Spleen (tissue), 11 donors: Measurements from ENCODE around the gene FOXL3. TPM values are rescaled to one million over a fixed set of nuclear protein-coding genes. Genes with fewer than 3 reads are reported as not detected.

Experiments used
- DNase-seq: peaks from one replicate; pipeline ENCODE4 v3.0.0-alpha.2; 2020
- H3K27ac ChIP-seq, 8 donors: fragments of 200-600 bp; sonication (generic) in 7 of 8; 1 replicate in 4 of 8; 2 replicates in 4 of 8; pipeline versions ENCODE4 v1.5.0 to v1.8.0; 2016 to 2021; ENCODE audit warnings: inconsistent platforms in 4 of 8, mild to moderate bottlenecking in 4 of 8, moderate library complexity in 1 of 8
- H3K27me3 ChIP-seq, 7 donors: fragments of 200-600 bp; sonication (generic) in 6 of 7; replicated peaks in 1 of 7; 1 replicate in 4 of 7; 2 replicates in 3 of 7; pipeline versions ENCODE4 v1.5.0 to v1.8.0; 2016 to 2021; ENCODE audit warnings: inconsistent platforms in 3 of 7, mild to moderate bottlenecking in 1 of 7
- H3K36me3 ChIP-seq, 6 donors: fragments of 200-600 bp; sonication (generic) in 5 of 6; 1 replicate in 4 of 6; 2 replicates in 2 of 6; pipeline versions ENCODE4 v1.5.0 to v1.8.0; 2016 to 2021; ENCODE audit warnings: inconsistent platforms in 2 of 6
- H3K4me1 ChIP-seq, 6 donors: fragments of 200-600 bp; sonication (generic) in 5 of 6; 1 replicate in 3 of 6; 2 replicates in 3 of 6; pipeline versions ENCODE4 v1.5.0 to v1.8.0; 2016 to 2021; ENCODE audit warnings: inconsistent platforms in 3 of 6
- H3K4me3 ChIP-seq, 8 donors: fragments of 200-600 bp; sonication (generic) in 7 of 8; 1 replicate in 4 of 8; 2 replicates in 4 of 8; pipeline versions ENCODE4 v1.5.0 to v1.8.0; 2016 to 2021; ENCODE audit warnings: inconsistent platforms in 4 of 8, mild to moderate bottlenecking in 4 of 8, moderate library complexity in 2 of 8
- H3K9me3 ChIP-seq, 8 donors: fragments of 200-600 bp; sonication (generic) in 7 of 8; 1 replicate in 4 of 8; 2 replicates in 4 of 8; pipeline versions ENCODE4 v1.5.0 to v1.8.0; 2016 to 2021; ENCODE audit warnings: inconsistent platforms in 4 of 8
- POLR2A ChIP-seq, 3 donors: fragments of 450-650 bp; IDR thresholded peaks; one replicate each; pipeline ENCODE4 v1.5.1; 2017; ENCODE audit warnings: antibody characterized with exemption in 3 of 3, mild to moderate bottlenecking in 1 of 3
- POLR2AphosphoS5 ChIP-seq, 3 donors: sonication (generic); formaldehyde crosslinking; IDR thresholded peaks; one replicate each; pipeline ENCODE4 v1.5.1; 2017; ENCODE audit warnings: antibody characterized with exemption in 3 of 3
- WGBS, 5 donors: extraction: QIAGEN DNeasy Blood & Tissue Kit in 3 of 5; methylation state at CpG; one replicate each; pipeline versions ENCODE4 v1.1.5 to v1.1.7; 2013 to 2018; 5-methylcytosine and 5-hydroxymethylcytosine counted together
- intact Hi-C: fragments of 100-400 bp; cut with DNase I; formaldehyde crosslinking; loops from one replicate; pipeline ENCODE4 v1.15.0; 2023; ENCODE audit warnings: low total_unique reads
- polyA plus RNA-seq, 3 donors: library from polyadenylated mRNA; stranded (reverse); fragments of 200-250 nt; gene quantifications; one replicate each; pipeline ENCODE4 v1.2.1, GENCODE V29; 2013
- total RNA-seq, 7 donors: library from RNA; depleted of rRNA in 3 of 7; stranded (reverse); fragments of >200 nt in 3 of 7; fragmentation: NEBNext Ultra II Directional in 4 of 7; extraction: Animal tissue kit (Norgen Biotek cat#: 25700) in 4 of 7; gene quantifications; one replicate each; pipeline versions ENCODE4 v1.1.0 to v1.2.1, GENCODE V29; 2016 to 2021
- TF ChIP-seq, protein P1 (sequence below), 11 experiments: fragments of 200-600 bp in 7 of 11; fragments of 450-650 bp in 4 of 11; sonication (generic) in 4 of 11; IDR thresholded peaks in 8 of 11; conservative IDR thresholded peaks in 3 of 11; 1 replicate in 7 of 11; 2 replicates in 4 of 11; pipeline versions ENCODE4 v1.4.0 to v1.8.0; 2016 to 2021; ENCODE audit warnings: antibody characterized with exemption in 11 of 11, inconsistent platforms in 4 of 11, mild to moderate bottlenecking in 1 of 11
- donor health status: healthy with polysubstance abuse.
- donor health status: DM: no; HTN: no; CAD: no; lungs with moderate emphysema.
- donor health status: DM: no; HTN: no; CAD: no.
- donor health status: Bipolar disorder and iron deficiency.
- donor health status: healthy.
- donor health status: DM: no; HTN: no; CAD: no.
- donor health status: DM: yes; HTN: yes; CAD: no.

The FOXL3 gene
- total and polyA plus RNA-seq, 10 donors = not detected

DNA sequence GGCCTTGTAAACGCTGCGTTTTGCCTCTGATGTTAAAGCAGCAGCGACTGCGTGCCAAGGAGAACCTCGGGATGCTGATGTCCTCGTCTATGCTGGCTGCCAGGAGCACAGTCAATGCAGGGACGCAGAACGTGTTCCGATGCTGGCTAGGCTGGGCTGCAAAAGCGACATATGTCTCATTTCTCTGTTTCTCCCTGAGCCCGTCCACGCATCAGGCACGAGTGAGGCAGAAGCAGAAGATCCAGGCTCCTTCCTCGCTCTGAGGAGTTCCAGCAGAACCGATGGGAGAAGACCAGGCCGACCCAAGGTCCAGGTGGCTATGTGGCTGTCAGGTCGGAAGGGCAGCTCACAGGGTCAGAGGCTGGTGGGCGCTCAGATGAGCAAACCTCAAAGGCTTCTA is 3.7 kb upstream of the FOXL3 start:
- no peaks in the 10 kb centered on the region for H3K36me3 ChIP-seq
- no peak overlapping the region for H3K4me3 ChIP-seq
- H3K27ac ChIP-seq = no peak overlapping the region
- H3K4me1 ChIP-seq = peaks cover 0 to 18% (median 4%) of the 10 kb centered on the region in 6 donors
- 84 to 94% (median 88%) methylated on average over 18 of the region's 18 CpGs for WGBS, 5 donors
- intact Hi-C loops = no loop called here
- H3K9me3 ChIP-seq = peaks cover 0 to 4% (median 0%) of the 10 kb centered on the region in 8 donors
- TF ChIP-seq POLR2A (IDR thresholded peaks at IDR 0.05) = no peak
- TF ChIP-seq, protein P1, sequence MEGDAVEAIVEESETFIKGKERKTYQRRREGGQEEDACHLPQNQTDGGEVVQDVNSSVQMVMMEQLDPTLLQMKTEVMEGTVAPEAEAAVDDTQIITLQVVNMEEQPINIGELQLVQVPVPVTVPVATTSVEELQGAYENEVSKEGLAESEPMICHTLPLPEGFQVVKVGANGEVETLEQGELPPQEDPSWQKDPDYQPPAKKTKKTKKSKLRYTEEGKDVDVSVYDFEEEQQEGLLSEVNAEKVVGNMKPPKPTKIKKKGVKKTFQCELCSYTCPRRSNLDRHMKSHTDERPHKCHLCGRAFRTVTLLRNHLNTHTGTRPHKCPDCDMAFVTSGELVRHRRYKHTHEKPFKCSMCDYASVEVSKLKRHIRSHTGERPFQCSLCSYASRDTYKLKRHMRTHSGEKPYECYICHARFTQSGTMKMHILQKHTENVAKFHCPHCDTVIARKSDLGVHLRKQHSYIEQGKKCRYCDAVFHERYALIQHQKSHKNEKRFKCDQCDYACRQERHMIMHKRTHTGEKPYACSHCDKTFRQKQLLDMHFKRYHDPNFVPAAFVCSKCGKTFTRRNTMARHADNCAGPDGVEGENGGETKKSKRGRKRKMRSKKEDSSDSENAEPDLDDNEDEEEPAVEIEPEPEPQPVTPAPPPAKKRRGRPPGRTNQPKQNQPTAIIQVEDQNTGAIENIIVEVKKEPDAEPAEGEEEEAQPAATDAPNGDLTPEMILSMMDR (IDR thresholded peaks at IDR 0.05 in 8 of 11, conservative IDR thresholded peaks at IDR 0.05 in 3 of 11) = no peak
- TF ChIP-seq POLR2AphosphoS5 (IDR thresholded peaks at IDR 0.05) = no peak
- DNase-seq = peak; percentile 34
- H3K27me3 ChIP-seq = peaks cover 8 to 81% (median 30%) of the 10 kb centered on the region in 7 donors

DNA sequence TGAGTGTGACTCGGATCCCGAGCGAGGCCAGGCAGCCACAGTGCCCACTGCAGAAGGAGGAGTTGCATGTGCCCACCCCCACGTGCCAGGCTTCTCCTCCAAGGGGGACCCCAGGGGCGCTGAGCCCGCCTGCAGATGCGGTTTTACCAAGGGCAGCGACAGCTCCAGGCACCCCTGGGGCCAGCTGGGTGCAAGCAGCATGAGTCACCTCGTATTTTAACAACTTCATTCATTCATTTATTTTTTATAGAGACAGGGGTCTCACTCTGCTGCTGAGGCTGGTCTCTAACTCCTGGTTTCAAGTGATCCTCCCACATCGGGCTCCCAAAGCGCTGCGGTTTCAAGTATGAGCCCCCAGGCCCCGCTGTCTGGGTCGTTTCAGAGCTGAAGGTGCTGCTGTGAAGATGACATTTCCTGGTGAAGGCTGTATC is 1.3 kb upstream of the FOXL3 start:
- TF ChIP-seq, protein P1 (IDR thresholded peaks at IDR 0.05 in 8 of 11, conservative IDR thresholded peaks at IDR 0.05 in 3 of 11) = no peak
- TF ChIP-seq POLR2A (IDR thresholded peaks at IDR 0.05) (no peak), POLR2AphosphoS5 (IDR thresholded peaks at IDR 0.05) (no peak)
- peaks cover 8 to 94% (median 39%) of the 10 kb centered on the region in 7 donors for H3K27me3 ChIP-seq
- H3K4me3 ChIP-seq = no peak overlapping the region
- peaks cover 0 to 18% (median 4%) of the 10 kb centered on the region in 6 donors for H3K4me1 ChIP-seq
- no peaks in the 10 kb centered on the region for H3K9me3 ChIP-seq
- DNase-seq = peak; percentile 64
- H3K36me3 ChIP-seq = no peaks in the 10 kb centered on the region
- 73 to 84% (median 78%) methylated on average over 14 of the region's 14 CpGs for WGBS, 5 donors
- intact Hi-C loops = no loop called here
- no peak overlapping the region for H3K27ac ChIP-seq

DNA sequence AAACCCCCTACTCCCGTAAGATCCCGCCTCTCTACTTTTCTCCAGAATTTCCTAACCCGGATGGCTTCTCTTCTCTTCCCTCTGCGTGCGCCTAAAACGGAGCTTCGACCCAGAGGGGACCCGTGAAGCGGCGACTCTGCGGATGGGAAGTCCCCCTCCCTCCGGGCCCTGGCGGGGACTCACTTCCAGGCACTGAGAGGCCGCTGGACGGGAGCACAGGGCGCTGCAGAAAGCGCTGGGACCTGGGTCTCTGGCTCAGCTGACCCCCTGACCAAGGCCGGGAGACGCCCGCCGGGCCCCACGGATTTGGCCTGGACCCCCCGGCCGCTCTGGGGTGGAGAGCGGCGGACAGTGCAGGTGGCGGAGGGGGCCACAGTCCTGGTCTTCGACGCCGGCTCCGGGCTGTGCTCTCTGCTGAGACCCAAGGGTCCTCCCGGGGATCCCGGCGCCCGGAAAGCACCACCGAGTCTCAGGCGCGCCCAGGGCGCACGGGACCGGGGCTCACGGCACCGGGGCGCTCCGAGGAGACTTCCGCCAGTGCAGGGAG is 688 bp upstream of the FOXL3 start:
- 14 to 23% (median 20%) methylated on average over 39 to 46 of the region's 46 CpGs for WGBS, 5 donors
- TF ChIP-seq POLR2AphosphoS5 (IDR thresholded peaks at IDR 0.05) = no peak
- TF ChIP-seq POLR2A (IDR thresholded peaks at IDR 0.05) = no peak
- TF ChIP-seq, protein P1 (IDR thresholded peaks at IDR 0.05 in 8 of 11, conservative IDR thresholded peaks at IDR 0.05 in 3 of 11) = no peak
- H3K4me3 ChIP-seq = no peak overlapping the region

DNA sequence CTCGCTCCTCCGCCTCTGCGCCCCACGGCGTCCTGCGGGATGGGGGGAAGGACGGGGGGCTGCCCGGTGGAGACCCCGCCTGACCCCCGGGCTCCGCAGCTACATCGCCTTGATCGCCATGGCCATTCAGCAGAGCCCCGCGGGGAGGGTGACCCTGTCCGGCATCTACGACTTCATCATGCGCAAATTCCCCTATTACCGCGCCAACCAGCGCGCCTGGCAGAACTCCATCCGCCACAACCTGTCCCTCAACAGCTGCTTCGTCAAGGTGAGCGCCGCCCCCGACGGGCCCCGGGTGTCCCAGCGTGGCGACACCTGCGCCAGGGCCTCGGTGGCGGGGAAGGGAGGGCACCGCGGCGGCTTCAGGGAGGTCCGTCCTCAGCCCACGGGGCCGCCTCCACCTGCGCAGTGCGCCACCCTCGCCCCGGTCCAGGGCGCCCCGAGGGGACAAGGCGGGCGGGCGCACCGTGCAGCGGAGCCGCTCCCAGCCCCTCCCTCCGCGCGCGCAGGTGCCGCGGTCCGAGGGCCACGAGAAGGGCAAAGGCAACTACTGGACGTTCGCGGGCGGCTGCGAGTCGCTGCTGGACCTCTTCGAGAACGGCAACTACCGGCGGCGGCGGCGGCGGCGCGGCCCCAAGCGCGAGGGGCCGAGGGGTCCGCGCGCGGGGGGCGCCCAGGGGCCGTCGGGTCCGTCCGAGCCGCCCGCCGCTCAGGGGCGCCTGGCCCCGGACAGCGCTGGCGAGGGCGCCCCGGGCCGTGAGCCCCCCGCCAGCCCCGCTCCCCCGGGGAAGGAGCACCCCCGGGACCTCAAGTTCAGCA is 793 bp downstream of the FOXL3 start:
- Histone ChIP-seq H3K4me1 (peaks cover 0 to 18% (median 4%) of the 10 kb centered on the region in 6 donors), H3K36me3 (no peaks in the 10 kb centered on the region), H3K9me3 (no peaks in the 10 kb centered on the region), H3K27ac (no peak overlapping the region), H3K4me3 (no peak overlapping the region), H3K27me3 (peaks cover 8 to 100% (median 44%) of the 10 kb centered on the region in 7 donors)
- 15 to 26% (median 20%) methylated on average over 29 to 102 of the region's 102 CpGs for WGBS, 5 donors
- TF ChIP-seq, protein P1 (IDR thresholded peaks at IDR 0.05 in 8 of 11, conservative IDR thresholded peaks at IDR 0.05 in 3 of 11) = no peak
- no peak for TF ChIP-seq POLR2A (IDR thresholded peaks at IDR 0.05)
- no peak for TF ChIP-seq POLR2AphosphoS5 (IDR thresholded peaks at IDR 0.05)
- DNase-seq = peak; percentile 47
- intact Hi-C loops = no loop called here

More for the DNA sequence above, 688 bp upstream of the FOXL3 start:
- Histone ChIP-seq H3K27ac (no peak overlapping the region), H3K27me3 (peaks cover 8 to 100% (median 39%) of the 10 kb centered on the region in 7 donors), H3K36me3 (no peaks in the 10 kb centered on the region), H3K4me1 (peaks cover 0 to 18% (median 4%) of the 10 kb centered on the region in 6 donors), H3K9me3 (no peaks in the 10 kb centered on the region)
- peak; percentile 56 for DNase-seq
- intact Hi-C loops = no loop called here
